Stimulated activated naive CD4-positive, alpha-beta T cell treated with Interleukin-2 at 50 U/mL for 16 hours (primary cell): ENCODE data around the gene PELI1.

Experiments used
- DNase-seq: peaks from one replicate; lab custom pipeline; 2025; lab: John Stamatoyannopoulos, UW

Gene PELI1

GRCh38 chr2:64144057-64145013, at the start of gene PELI1:
TSS of gene PELI1 (minus strand) at chr2:64144420. CDS start at chr2:64108310, 36,110 bp downstream.
- peak; percentile 90 for DNase-seq

- DNase-seq, result no peak
Measured at GRCh38 chr2:64193491-64193890, 49.3 kb upstream of the PELI1 start.

GRCh38 chr2:64192664-64193105, 48.5 kb upstream of the PELI1 start:
- no peak for DNase-seq

DNA sequence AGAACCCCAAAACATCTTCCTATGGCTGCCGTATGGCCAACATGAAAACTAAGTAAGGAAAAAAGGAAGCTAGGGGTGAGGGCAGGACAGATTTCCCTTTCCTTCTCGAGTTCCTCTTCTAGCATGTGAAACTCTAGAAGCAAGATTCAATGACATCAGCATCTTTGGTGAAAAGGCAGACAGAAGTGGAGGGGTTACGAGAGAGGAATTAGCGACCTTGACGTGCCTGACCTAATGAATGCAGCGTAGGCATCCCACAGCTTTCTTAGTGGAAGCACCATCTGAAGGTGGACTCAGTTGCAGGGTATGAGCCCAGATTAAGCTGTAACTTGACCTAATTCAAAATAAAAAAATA, 47.9 kb upstream of the PELI1 start:
- DNase-seq, result no peak

DNA sequence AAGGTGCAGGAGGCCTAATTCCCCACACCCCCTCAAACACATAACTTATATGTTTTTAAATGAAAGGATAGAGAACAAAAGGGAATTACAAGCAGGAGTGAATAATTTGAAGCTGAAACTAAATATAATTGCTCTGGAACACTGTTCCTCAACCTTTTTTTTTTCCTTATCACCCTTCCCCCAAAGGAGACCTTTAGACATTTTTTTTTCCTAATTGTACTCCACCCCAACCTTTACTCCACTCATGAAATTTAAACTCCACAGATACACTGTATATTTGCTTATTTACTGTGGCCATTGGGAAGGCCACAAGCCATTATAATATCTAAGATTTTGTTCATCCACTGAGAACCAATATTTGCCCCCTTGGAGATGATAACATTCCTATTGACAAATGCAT, 45.4 kb upstream of the PELI1 start:
- no peak for DNase-seq

DNA sequence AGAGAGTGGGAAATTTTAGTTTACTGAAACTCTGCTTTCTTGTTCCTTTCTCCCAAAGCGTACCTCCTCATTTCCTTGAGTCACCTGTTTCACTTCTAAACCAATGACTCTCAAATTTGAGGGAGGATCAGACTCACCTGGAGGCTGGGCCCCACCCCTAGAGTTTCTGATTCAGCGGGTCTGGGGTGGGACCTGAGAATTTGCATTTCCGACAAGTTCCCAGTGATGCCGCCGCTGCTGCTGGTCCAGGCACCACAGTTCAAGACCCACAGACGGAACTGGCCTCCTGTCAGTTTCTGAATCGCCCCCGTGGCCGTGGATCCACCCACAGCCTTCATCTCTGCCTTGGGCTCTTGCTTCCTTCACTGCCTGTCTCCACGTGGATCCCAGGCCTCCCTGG, 44.9 kb upstream of the PELI1 start:
- DNase-seq, result no peak

GRCh38 chr2:64186699-64187605, 42.7 kb upstream of the PELI1 start:
- DNase-seq, result no peak

DNA sequence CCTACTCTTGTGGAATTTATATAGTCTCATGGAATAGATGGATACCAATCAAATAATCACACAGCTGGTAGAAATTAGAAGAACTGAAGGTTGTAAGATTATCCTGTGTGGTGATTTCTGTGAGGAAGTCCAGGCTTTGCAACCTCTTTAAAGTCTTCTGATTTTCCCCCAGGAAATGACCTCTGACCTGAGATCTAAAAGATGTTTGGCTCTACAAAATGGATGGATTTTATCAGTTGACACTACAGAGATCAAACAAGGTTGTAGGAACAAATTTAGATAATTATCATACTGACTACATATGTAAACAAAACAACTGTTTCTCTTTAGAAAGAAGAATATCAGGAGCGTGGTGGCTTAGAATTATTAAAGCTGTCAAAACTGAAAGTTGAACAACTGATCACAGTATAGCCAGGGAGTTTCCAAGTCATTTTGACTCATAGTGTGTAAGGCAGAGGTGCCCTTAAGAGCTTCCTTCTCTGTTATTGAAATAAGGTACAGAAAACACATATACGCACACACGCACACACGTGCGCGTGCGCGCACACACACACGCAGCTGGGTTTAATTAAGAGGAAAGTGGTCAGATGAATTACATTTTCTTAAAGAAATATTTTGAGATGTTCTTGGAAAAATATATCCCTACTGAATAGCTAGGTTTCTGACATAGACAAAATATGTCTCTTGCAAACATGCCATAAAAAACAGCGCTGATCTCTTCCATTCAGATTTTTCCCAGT, 35.5 kb upstream of the PELI1 start:
- DNase-seq, result no peak

DNA sequence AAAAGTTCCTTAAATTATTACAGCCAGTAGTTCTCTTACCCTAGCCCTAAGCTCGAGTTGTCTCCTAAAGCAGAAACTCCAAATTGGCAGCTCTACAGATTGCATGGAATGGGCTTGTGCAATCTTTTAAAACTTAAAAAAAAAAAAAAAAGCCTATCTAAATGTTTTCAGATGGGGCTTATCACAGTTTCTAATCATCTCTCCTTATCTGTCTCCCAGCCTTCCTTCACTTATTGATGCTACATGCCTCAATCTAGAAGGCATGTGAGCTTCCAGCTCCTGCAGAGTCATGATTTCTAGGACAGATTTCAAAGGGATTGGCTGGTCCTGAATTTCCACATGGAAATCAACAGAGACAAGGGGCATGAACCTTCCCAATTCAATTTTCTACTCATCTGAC, 33.1 kb upstream of the PELI1 start:
- DNase-seq, result no peak

DNA sequence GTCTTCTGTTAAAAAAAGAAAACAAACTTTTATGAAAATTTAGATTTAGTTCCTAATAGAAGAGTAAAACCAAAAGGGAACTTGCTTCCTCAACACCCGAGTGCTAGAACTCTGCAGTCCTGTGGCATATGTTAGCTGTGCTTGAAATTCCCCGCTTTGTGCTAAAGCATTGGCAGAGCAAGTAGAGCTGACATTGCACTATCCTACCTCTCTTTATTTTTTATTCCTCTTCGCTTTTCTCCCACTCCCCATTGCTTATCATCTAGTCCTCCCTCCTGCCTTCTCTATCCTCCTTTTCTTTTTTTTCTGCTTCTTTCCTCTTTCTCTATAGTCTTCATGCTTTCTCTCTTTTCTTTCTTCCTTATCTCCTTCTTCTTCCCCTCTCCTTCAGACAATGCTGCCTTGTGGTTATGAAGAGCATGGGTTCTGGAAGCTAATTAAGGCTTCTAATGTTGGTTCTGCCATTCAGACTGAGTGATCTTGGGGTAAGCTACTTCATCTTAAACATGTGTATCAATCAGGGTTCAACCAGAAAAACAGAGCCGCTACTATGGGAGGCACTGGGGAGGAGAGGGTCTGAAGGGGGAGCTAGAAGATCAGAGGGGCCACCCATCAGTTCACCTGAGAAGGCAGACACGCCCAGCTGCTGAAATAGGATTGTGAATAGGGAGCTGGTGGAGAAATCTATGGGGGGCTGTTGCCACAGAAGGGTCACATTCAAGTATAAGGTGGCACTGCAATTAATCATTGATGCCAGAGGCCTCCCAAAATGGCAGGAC, 31.4 kb upstream of the PELI1 start:
- DNase-seq, result no peak

GRCh38 chr2:64173156-64174135, 29.2 kb upstream of the PELI1 start:
- DNase-seq, result no peak

- no peak for DNase-seq
Measured at GRCh38 chr2:64168756-64169155, 24.5 kb upstream of the PELI1 start.

- DNase-seq, result no peak
Measured at GRCh38 chr2:64168201-64168600, 24.0 kb upstream of the PELI1 start.

DNA sequence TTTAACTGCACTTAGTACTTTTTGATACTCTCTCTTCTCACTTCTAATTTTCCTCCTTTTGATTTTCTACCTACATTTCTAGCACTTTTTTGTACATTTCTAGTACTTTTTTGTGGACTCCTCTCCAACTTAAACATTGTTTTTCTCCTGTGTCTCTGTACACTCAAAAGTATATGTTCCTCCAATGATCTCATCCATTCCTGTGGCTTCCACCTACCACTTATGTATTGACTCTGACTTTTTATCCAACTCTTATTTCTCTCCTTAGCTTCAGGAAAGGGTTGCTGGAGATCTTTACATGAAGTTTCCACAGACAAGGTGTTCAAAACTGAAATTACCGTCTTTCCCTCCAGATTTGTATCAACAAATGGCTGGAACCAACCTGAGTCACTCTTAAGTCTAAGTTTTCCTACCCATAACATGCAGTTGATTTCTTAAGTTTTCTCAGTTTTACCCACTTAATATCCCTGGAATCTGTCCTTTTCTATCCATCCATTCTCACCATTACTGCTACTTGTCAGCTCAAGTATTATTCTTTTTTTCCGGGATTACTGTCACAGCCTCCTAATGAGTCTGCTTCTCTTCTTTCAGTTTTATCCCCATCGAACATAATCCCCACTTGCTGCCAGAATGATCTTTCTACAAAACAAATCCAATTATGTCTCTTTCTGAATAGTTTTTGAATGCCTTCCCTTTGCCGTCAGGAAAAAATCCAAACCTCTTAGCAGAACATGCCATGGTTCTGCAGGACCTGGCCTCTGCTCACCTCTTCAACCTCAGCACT, 22.6 kb upstream of the PELI1 start:
- DNase-seq, result no peak

- no peak for DNase-seq
Measured at GRCh38 chr2:64166212-64166611, 22.0 kb upstream of the PELI1 start.

DNA sequence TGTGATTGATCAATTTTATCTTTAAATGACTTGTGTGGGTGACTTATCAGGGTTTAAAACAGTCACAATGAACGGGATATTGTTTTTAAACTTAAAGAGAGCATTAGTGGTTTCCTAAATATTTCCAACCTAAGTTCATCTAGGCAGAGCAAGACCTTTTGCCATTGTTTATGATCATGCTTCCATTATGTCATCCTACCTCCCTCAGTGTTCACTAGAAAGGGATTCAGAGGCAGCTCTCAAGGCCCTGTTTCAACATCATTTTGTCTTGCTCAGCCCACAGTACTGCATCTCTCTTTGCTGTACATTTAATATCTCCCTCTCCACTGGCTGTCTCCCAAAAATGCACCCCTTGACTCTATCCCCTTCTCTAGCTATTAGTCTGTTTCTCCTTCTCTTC, 21.5 kb upstream of the PELI1 start:
- DNase-seq, result no peak

DNA sequence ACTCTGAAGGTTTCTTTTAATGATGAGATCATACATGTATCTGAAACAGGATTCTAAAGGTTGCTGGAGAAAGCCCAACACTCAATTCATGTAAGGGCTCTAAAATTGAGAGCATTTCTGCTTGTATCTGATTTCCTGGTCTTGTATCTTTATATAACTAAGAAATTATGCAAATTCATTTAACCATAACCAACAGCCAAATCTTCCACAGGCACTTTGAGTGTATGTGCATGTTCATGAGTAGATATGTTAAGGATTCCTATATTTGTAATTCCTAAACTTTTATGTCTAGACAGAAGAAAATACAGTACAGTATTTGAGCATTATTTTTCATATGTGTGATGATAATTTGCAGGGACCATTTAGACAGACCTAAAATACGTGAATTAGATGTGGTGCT, 20.4 kb upstream of the PELI1 start:
- no peak for DNase-seq

GRCh38 chr2:64162516-64162915, 18.3 kb upstream of the PELI1 start:
- DNase-seq, result no peak

DNA sequence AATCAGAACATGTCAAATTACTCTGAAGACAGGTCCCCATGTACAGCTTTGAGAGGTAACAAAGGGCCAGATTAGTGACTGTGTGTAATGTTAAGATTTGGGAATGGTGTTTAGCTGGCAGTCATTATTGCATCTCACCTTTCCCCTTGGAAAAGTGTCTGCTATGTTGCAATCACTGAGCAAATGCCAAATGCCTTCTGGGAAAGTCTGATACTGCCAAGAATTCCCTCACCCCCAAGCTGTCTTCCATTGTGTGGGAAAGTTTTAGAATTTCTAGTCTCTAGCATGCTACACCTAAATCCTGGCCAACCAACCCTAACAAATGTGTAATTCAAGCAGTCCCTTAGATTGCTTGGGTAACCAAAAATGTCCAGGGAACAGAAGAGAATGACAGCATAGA, 13.6 kb upstream of the PELI1 start:
- no peak for DNase-seq
